K562 (cell line): ENCODE measurements around the gene LEO1. TPM values are rescaled to one million over a fixed set of nuclear protein-coding genes. Genes with fewer than 3 reads are reported as not detected.

Experiments used
- ATAC-seq: fragments of 200-7000 bp; cut with Tn5 transposase; 3 replicates; pipeline ENCODE4 v1.9.1; 2020; ENCODE audit warnings: moderate library complexity
- BruUV-seq: library from RNA; stranded (reverse); fragments of 400-500 nt; replicated peaks from 2 replicates; lab custom pipeline; 2021; lab: Mats Ljungman, UMichigan
- CTCF ChIA-PET: fragments of 300-600 bp; formaldehyde crosslinking; extraction: SDS; loops from one replicate; lab custom pipeline; 2021; ENCODE audit warnings: low intra/inter-chr PET ratio; lab: Yijun Ruan, JAX
- POLR2A ChIA-PET: fragments of 300-600, 350-650 bp; sonication (Branson Sonifier 250); formaldehyde crosslinking; extraction: SDS; loops from one replicate; lab custom pipeline; 2021; ENCODE audit warnings: antibody characterized with exemption, inconsistent platforms; lab: Yijun Ruan, JAX
- DNase-seq, 4 experiments: peaks; one replicate each; pipeline versions ENCODE4 v3.0.0 to v3.0.0-alpha.2; 2011 to 2018; ENCODE audit warnings: low spot score in 3 of 4, mixed read lengths in 3 of 4; ENCODE audit errors: extremely low read depth in 1 of 4
- FAIRE-seq: peaks from 2 replicates; lab custom pipeline; 2011; peaks lifted over from hg19 to GRCh38; lab: Jason Lieb, UNC
- H2AFZ ChIP-seq: 2 replicates; pipeline ENCODE4 v1.6.0; 2011; ENCODE audit warnings: low read depth, low read length, control low read depth, inconsistent platforms
- H3K27ac ChIP-seq: fragments of 200-600 bp; 3 replicates; pipeline ENCODE4 v1.8.0; 2011; ENCODE audit warnings: low read depth, mild to moderate bottlenecking, control low read depth, inconsistent platforms, low read length, moderate library complexity, mixed read lengths; ENCODE audit errors: extremely low read depth
- H3K27me3 ChIP-seq, 2 experiments: fragments of 300-600 bp in 1 of 2; 2 replicates in 1 of 2; 3 replicates in 1 of 2; pipeline versions ENCODE4 v1.6.0 to v1.8.0; 2011; ENCODE audit warnings: inconsistent platforms in 2 of 2, low read length in 2 of 2, mild to moderate bottlenecking in 1 of 2, mixed read lengths in 1 of 2, moderate library complexity in 1 of 2; ENCODE audit not compliant: control insufficient read depth in 2 of 2, insufficient read depth in 2 of 2
- H3K36me3 ChIP-seq: fragments of 300-600 bp; 3 replicates; pipeline ENCODE4 v1.8.0; 2011; ENCODE audit warnings: mild to moderate bottlenecking, low read length, inconsistent platforms; ENCODE audit not compliant: control insufficient read depth, insufficient read depth
- H3K4me1 ChIP-seq, 2 experiments: fragments of 200-600 bp in 1 of 2; replicated peaks in 1 of 2; 2 replicates in 1 of 2; 3 replicates in 1 of 2; pipeline versions ENCODE4 v1.5.1 to v1.8.0; 2011; ENCODE audit warnings: inconsistent platforms in 2 of 2, low read length in 2 of 2, mild to moderate bottlenecking in 1 of 2, mixed read lengths in 1 of 2, moderate library complexity in 1 of 2; ENCODE audit not compliant: control insufficient read depth in 2 of 2, insufficient read depth in 2 of 2
- H3K4me2 ChIP-seq: 2 replicates; pipeline ENCODE4 v1.6.1; 2011; ENCODE audit warnings: low read length, control low read depth, inconsistent platforms, mixed read lengths; ENCODE audit not compliant: insufficient read depth
- H3K4me3 ChIP-seq: fragments of 200-600 bp; sonication (generic), shearing (Covaris generic); 2 replicates; pipeline ENCODE4 v1.5.1; 2016; ENCODE audit warnings: control low read depth, inconsistent platforms
- H3K79me2 ChIP-seq: fragments of 200-600 bp; 3 replicates; pipeline ENCODE4 v1.8.0; 2011; ENCODE audit warnings: low read length, inconsistent platforms; ENCODE audit not compliant: control insufficient read depth, insufficient read depth
- H3K9ac ChIP-seq, 2 experiments: 2 replicates each; pipeline versions ENCODE4 v1.6.0 to v1.6.1; 2011; ENCODE audit warnings: low read depth in 2 of 2, low read length in 2 of 2, control low read depth in 1 of 2, inconsistent platforms in 1 of 2, mild to moderate bottlenecking in 1 of 2, mixed read lengths in 1 of 2; ENCODE audit not compliant: insufficient read depth in 1 of 2
- H3K9me1 ChIP-seq: one replicate; pipeline ENCODE4 v1.6.0; 2011; ENCODE audit warnings: inconsistent platforms, mild to moderate bottlenecking, low read length, moderate library complexity; ENCODE audit not compliant: control insufficient read depth, insufficient read depth
- H3K9me3 ChIP-seq: replicated peaks from 2 replicates; pipeline ENCODE4 v1.5.1; 2011; ENCODE audit warnings: low read depth, low read length, inconsistent platforms; ENCODE audit not compliant: control insufficient read depth, insufficient read depth
- H4K20me1 ChIP-seq: replicated peaks from 2 replicates; pipeline ENCODE4 v1.6.1; 2011; ENCODE audit warnings: low read length, inconsistent platforms, mixed read lengths; ENCODE audit not compliant: control insufficient read depth, insufficient read depth
- HCFC1 ChIP-seq: IDR thresholded peaks from 2 replicates; pipeline ENCODE4 v1.6.1; 2012; ENCODE audit warnings: low read depth, low read length, improper control_type of control experiment
- HDAC3 ChIP-seq: fragments of 450-650 bp; IDR thresholded peaks from 2 replicates; pipeline ENCODE4 v1.6.1; 2018; ENCODE audit warnings: borderline replicate concordance, mild to moderate bottlenecking, moderate library complexity; ENCODE audit not compliant: partially characterized antibody
- KAT7 ChIP-seq: sonication (generic); formaldehyde crosslinking; IDR thresholded peaks from 2 replicates; pipeline ENCODE4 v1.8.0; 2022; ENCODE audit warnings: missing genetic modification reagents, mild to moderate bottlenecking, borderline replicate concordance
- MBD2 ChIP-seq: sonication (generic); IDR thresholded peaks from 2 replicates; pipeline ENCODE4 v1.6.1; 2016; ENCODE audit warnings: low read depth, borderline replicate concordance
- SRSF3 ChIP-seq: fragments of 200-400 bp; formaldehyde crosslinking; IDR thresholded peaks from 2 replicates; pipeline ENCODE4 v1.6.1; 2016; ENCODE audit warnings: mild to moderate bottlenecking, low read length, moderate library complexity; ENCODE audit not compliant: insufficient read depth
- TAF9B ChIP-seq: fragments of 450-650 bp; IDR thresholded peaks from 2 replicates; pipeline ENCODE4 v1.6.1; 2018; ENCODE audit warnings: mild to moderate bottlenecking; ENCODE audit not compliant: partially characterized antibody
- ZNF699 ChIP-seq: fragments of 250-450 bp; sonication (Bioruptor Pico); IDR thresholded peaks from 2 replicates; pipeline ENCODE4 v1.8.0; 2021; ENCODE audit warnings: mild to moderate bottlenecking, moderate library complexity; ENCODE audit not compliant: insufficient replicate concordance
- WGBS: fragments of 100-300 bp; shearing (Covaris generic); methylation state at CpG from one replicate; pipeline ENCODE4 v1.1.6; 2016; ENCODE audit warnings: low coverage, mixed read lengths; ENCODE audit not compliant: insufficient coverage; ENCODE audit errors: missing lambda C conversion rate; 5-methylcytosine and 5-hydroxymethylcytosine counted together
- in situ Hi-C: fragments of 300-500 bp; cut with MboI; formaldehyde crosslinking; loops from 4 replicates; pipeline ENCODE4 v1.15.0; 2018; ENCODE audit warnings: inconsistent platforms, mixed read lengths
- intact Hi-C: fragments of 100-400 bp; cut with micrococcal nuclease; formaldehyde crosslinking; loops from 2 replicates; pipeline ENCODE4 v1.14.2; 2022
- polyA plus RNA-seq, 8 experiments: library from polyadenylated mRNA; depleted of rRNA in 4 of 8; stranded (reverse) in 5 of 8; unstranded in 3 of 8; fragments of >200 nt; fragmentation: Nextera tagmentation in 2 of 8; fragmentation: Illumina TruSeq in 1 of 8; extraction: Ambion mirVana in 2 of 8; extraction: Trizol in 1 of 8; gene quantifications; 2 replicates each; pipeline versions ENCODE4 v1.2.1 to v1.2.3, GENCODE V29; 2011 to 2014; ENCODE audit warnings: inconsistent platforms in 1 of 8, missing spikeins in 1 of 8
- total RNA-seq, 7 experiments: library from RNA; depleted of rRNA in 6 of 7; stranded (reverse); fragments of >200 nt in 6 of 7; fragmentation: Illumina TruSeq in 2 of 7; extraction: Trizol in 2 of 7; gene quantifications; 2 replicates each; pipeline versions ENCODE4 v1.2.1 to v1.2.3, GENCODE V29; 2011 to 2021; ENCODE audit warnings: low replicate concordance in 1 of 7
- TF ChIP-seq, protein P1 (sequence below), 2 experiments: fragments of 450-650 bp in 1 of 2; sonication (generic) in 1 of 2; formaldehyde crosslinking; conservative IDR thresholded peaks; 2 replicates each; pipeline versions ENCODE4 v1.4.0 to v1.8.1; 2020 to 2022; ENCODE audit warnings: mild to moderate bottlenecking in 1 of 2, missing genetic modification reagents in 1 of 2
- TF ChIP-seq, protein P2 (sequence below): fragments of 200-800 bp; sonication (Bioruptor generic); IDR thresholded peaks from 2 replicates; pipeline ENCODE4 v1.6.1; 2017; ENCODE audit warnings: missing genetic modification characterization, missing compliant biosample characterization
- TF ChIP-seq, protein P3 (sequence below): fragments of 450-650 bp; IDR thresholded peaks from 2 replicates; pipeline ENCODE4 v1.6.1; 2017; ENCODE audit warnings: antibody characterized with exemption
- TF ChIP-seq, protein P4 (sequence below): sonication (generic); formaldehyde crosslinking; IDR thresholded peaks from 2 replicates; pipeline ENCODE4 v1.9.0; 2022; ENCODE audit warnings: mild to moderate bottlenecking, missing genetic modification reagents

The LEO1 gene
- total and polyA plus RNA-seq, 9 of the 15 experiments (the other 6 are each of a cell fraction or from before 2014, with no cell fraction given) = 8.4 to 48.3 (median 37.9) TPM

DNA sequence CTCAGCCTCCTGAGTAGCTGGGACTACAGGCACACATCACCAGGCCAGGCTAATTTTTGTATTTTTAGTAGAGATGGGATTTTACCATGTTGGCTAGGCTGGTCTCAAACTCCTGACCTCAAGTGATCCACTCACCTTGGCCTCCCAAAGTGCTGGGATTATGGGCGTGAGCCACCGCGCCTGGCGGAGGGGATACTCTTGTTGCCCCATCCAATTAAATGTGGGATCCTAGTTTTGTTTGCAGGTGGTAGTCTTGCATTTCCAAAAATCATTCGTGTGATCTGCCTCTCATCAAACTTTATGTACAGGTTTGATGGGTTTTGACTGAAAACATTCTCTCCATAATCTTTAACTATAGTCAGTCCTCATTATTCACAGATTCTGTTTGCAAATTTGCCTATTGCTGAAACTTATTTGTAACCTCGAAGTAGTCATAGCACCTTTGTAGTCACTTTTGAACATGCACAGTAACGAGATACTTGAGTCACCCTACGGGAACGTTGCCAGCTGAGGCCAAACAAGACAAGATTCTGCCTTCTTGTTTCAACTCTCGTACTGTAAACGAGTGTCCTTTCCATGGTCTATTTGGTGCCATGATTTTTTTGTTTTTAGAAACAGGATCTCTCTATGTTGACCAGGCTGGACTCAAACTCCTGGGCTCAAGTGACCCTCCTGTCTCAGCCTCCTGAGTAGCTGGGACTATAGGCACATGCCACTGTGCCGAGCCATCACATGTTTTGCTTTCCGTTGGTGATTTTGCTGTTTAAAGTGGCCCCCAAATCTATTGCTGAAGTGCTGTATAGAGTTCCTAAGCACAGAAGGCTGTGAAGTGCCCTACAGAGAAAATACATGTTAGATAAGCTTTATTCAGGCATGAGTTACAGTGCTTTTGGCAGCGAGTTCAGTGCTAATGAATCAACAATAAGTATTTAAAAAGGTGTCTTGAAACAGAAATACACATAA, 39.3 kb upstream of the LEO1 start:
- Histone ChIP-seq H4K20me1 (no peaks in the 10 kb centered on the region), H3K27me3 (no peaks in the 10 kb centered on the region), H3K9ac (peak overlapping the region; percentile 24 to 69; a peak in 3 of 4 replicates), H3K9me3 (no peaks in the 10 kb centered on the region), H3K79me2 (no peaks in the 10 kb centered on the region), H3K27ac (peak overlapping the region; percentile 33; the same call in 2 of the 3 replicates), H3K4me1 (peaks cover 8 to 60% of the 10 kb centered on the region in 2 experiments), H3K36me3 (no peaks in the 10 kb centered on the region), H3K4me3 (no peak overlapping the region), H3K9me1 (peaks cover 3% of the 10 kb centered on the region), H2AFZ (peak overlapping the region; percentile 78), H3K4me2 (peak overlapping the region; percentile 59)
- DNase-seq (peak in 3 of 4 experiments; percentile 20 to 84 (median 46)), ATAC-seq (peak; percentile 50), FAIRE-seq (peak; percentile 66)
- ChIA-PET POLR2A (interaction anchor here (0.9 to 1.9 kb wide), 3 partner anchors 11 to 125 kb away, joined by 3 to 5 read pairs (median 3); partner anchors contain the start of gene LEO1), CTCF (no interaction called here)
- in situ Hi-C loops = no loop called here
- intact Hi-C loops = no loop called here
- 33% methylated on average over 14 of the region's 14 CpGs for WGBS
- no TSS peak for BruUV-seq
- TF ChIP-seq TAF9B = peak; percentile 11
- TF ChIP-seq HCFC1 = no peak
- TF ChIP-seq, protein P1, sequence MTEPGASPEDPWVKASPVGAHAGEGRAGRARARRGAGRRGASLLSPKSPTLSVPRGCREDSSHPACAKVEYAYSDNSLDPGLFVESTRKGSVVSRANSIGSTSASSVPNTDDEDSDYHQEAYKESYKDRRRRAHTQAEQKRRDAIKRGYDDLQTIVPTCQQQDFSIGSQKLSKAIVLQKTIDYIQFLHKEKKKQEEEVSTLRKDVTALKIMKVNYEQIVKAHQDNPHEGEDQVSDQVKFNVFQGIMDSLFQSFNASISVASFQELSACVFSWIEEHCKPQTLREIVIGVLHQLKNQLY (CRISPR knock-in tag; conservative IDR thresholded peaks at IDR 0.05) = no peak
- TF ChIP-seq ZNF699 (CRISPR knock-in tag) = no peak
- TF ChIP-seq MBD2 = no peak
- no peak for TF ChIP-seq SRSF3
- TF ChIP-seq HDAC3 = no peak
- TF ChIP-seq, protein P2, sequence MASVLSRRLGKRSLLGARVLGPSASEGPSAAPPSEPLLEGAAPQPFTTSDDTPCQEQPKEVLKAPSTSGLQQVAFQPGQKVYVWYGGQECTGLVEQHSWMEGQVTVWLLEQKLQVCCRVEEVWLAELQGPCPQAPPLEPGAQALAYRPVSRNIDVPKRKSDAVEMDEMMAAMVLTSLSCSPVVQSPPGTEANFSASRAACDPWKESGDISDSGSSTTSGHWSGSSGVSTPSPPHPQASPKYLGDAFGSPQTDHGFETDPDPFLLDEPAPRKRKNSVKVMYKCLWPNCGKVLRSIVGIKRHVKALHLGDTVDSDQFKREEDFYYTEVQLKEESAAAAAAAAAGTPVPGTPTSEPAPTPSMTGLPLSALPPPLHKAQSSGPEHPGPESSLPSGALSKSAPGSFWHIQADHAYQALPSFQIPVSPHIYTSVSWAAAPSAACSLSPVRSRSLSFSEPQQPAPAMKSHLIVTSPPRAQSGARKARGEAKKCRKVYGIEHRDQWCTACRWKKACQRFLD (CRISPR knock-in tag) = peak; percentile 68; the same call in 1 of the 2 replicates
- no peak for TF ChIP-seq KAT7 (CRISPR knock-in tag)
- TF ChIP-seq, protein P3, sequence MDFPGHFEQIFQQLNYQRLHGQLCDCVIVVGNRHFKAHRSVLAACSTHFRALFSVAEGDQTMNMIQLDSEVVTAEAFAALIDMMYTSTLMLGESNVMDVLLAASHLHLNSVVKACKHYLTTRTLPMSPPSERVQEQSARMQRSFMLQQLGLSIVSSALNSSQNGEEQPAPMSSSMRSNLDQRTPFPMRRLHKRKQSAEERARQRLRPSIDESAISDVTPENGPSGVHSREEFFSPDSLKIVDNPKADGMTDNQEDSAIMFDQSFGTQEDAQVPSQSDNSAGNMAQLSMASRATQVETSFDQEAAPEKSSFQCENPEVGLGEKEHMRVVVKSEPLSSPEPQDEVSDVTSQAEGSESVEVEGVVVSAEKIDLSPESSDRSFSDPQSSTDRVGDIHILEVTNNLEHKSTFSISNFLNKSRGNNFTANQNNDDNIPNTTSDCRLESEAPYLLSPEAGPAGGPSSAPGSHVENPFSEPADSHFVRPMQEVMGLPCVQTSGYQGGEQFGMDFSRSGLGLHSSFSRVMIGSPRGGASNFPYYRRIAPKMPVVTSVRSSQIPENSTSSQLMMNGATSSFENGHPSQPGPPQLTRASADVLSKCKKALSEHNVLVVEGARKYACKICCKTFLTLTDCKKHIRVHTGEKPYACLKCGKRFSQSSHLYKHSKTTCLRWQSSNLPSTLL = no peak
- TF ChIP-seq, protein P4, sequence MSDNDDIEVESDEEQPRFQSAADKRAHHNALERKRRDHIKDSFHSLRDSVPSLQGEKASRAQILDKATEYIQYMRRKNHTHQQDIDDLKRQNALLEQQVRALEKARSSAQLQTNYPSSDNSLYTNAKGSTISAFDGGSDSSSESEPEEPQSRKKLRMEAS (CRISPR knock-in tag) = peak; percentile 55; the same call in 1 of the 2 replicates
